Gastroesophageal sphincter (tissue), 4 donors: ENCODE results near the gene SMPDL3A. TPM values are rescaled to one million over a fixed set of nuclear protein-coding genes. Genes with fewer than 3 reads are reported as not detected.

ENCODE experiments used
- ATAC-seq: fragments of 150-250 bp; one replicate; pipeline ENCODE4 v1.9.1; 2016; ENCODE audit warnings: mild to moderate bottlenecking, moderate library complexity
- H3K27ac ChIP-seq, 4 donors: fragments of 200-600 bp; sonication (generic) in 3 of 4; 1 replicate in 3 of 4; 2 replicates in 1 of 4; pipeline ENCODE4 v1.5.1; 2016 to 2019
- H3K27me3 ChIP-seq: fragments of 200-600 bp; sonication (generic); one replicate; pipeline ENCODE4 v1.5.1; 2019
- H3K36me3 ChIP-seq, 2 donors: fragments of 200-600 bp; sonication (generic); one replicate each; pipeline ENCODE4 v1.5.1; 2019; ENCODE audit warnings: control low read depth in 1 of 2
- H3K4me1 ChIP-seq, 3 donors: fragments of 200-600 bp; sonication (generic); 1 replicate in 2 of 3; 2 replicates in 1 of 3; pipeline ENCODE4 v1.5.1; 2016 to 2019; ENCODE audit warnings: control low read depth in 2 of 3
- H3K4me3 ChIP-seq, 2 donors: fragments of 200-600 bp; sonication (generic); one replicate each; pipeline ENCODE4 v1.5.1; 2019; ENCODE audit warnings: mild to moderate bottlenecking in 1 of 2, moderate library complexity in 1 of 2
- H3K9me3 ChIP-seq, 3 donors: fragments of 200-600 bp; sonication (generic); one replicate each; pipeline ENCODE4 v1.5.1; 2017 to 2019; ENCODE audit warnings: control low read depth in 2 of 3
- EP300 ChIP-seq: sonication (generic); formaldehyde crosslinking; IDR thresholded peaks from one replicate; pipeline ENCODE4 v1.6.1; 2017; ENCODE audit warnings: antibody characterized with exemption, mild to moderate bottlenecking
- POLR2A ChIP-seq, 2 donors: fragments of 450-650 bp; IDR thresholded peaks; one replicate each; pipeline ENCODE4 v1.6.1; 2017; ENCODE audit warnings: antibody characterized with exemption in 2 of 2, mild to moderate bottlenecking in 2 of 2, moderate library complexity in 1 of 2
- POLR2AphosphoS5 ChIP-seq: sonication (generic); formaldehyde crosslinking; IDR thresholded peaks from one replicate; pipeline ENCODE4 v1.6.1; 2017; ENCODE audit warnings: antibody characterized with exemption
- WGBS, 2 donors: methylation state at CpG; one replicate each; pipeline ENCODE4 v1.1.5; 2018; ENCODE audit warnings: low coverage in 1 of 2; 5-methylcytosine and 5-hydroxymethylcytosine counted together
- total RNA-seq, 4 donors: library from RNA; depleted of rRNA; stranded (reverse); fragments of >200 nt; gene quantifications; one replicate each; pipeline ENCODE4 v1.1.0, GENCODE V29; 2016
- TF ChIP-seq, protein P1 (sequence below), 4 experiments: fragments of 200-600 bp in 2 of 4; fragments of 450-650 bp in 2 of 4; sonication (generic) in 1 of 4; IDR thresholded peaks; one replicate each; pipeline ENCODE4 v1.5.1; 2017 to 2019; ENCODE audit warnings: antibody characterized with exemption in 4 of 4, mild to moderate bottlenecking in 2 of 4, moderate library complexity in 2 of 4

SMPDL3A gene
- total RNA-seq, 4 donors from 2014 or later = 6.5 to 11.5 (median 8.0) TPM

GRCh38 chr6:122806291-122806690, 17.2 kb downstream of the SMPDL3A start:
- H3K9me3 ChIP-seq = no peaks in the 10 kb centered on the region
- no peak overlapping the region for H3K27ac ChIP-seq
- H3K4me3 ChIP-seq = no peak overlapping the region
- TF ChIP-seq POLR2AphosphoS5 (no peak), EP300 (no peak), POLR2A (IDR thresholded peaks at IDR 0.05) (no peak)
- TF ChIP-seq, protein P1, sequence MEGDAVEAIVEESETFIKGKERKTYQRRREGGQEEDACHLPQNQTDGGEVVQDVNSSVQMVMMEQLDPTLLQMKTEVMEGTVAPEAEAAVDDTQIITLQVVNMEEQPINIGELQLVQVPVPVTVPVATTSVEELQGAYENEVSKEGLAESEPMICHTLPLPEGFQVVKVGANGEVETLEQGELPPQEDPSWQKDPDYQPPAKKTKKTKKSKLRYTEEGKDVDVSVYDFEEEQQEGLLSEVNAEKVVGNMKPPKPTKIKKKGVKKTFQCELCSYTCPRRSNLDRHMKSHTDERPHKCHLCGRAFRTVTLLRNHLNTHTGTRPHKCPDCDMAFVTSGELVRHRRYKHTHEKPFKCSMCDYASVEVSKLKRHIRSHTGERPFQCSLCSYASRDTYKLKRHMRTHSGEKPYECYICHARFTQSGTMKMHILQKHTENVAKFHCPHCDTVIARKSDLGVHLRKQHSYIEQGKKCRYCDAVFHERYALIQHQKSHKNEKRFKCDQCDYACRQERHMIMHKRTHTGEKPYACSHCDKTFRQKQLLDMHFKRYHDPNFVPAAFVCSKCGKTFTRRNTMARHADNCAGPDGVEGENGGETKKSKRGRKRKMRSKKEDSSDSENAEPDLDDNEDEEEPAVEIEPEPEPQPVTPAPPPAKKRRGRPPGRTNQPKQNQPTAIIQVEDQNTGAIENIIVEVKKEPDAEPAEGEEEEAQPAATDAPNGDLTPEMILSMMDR (IDR thresholded peaks at IDR 0.05) = no peak
- peaks cover 0 to 20% of the 10 kb centered on the region in 2 donors for H3K36me3 ChIP-seq
- 88 to 100% methylated on average over 2 of the region's 2 CpGs for WGBS, 2 donors
- no peaks in the 10 kb centered on the region for H3K4me1 ChIP-seq
- H3K27me3 ChIP-seq = no peaks in the 10 kb centered on the region
- ATAC-seq = peak; percentile 28

DNA sequence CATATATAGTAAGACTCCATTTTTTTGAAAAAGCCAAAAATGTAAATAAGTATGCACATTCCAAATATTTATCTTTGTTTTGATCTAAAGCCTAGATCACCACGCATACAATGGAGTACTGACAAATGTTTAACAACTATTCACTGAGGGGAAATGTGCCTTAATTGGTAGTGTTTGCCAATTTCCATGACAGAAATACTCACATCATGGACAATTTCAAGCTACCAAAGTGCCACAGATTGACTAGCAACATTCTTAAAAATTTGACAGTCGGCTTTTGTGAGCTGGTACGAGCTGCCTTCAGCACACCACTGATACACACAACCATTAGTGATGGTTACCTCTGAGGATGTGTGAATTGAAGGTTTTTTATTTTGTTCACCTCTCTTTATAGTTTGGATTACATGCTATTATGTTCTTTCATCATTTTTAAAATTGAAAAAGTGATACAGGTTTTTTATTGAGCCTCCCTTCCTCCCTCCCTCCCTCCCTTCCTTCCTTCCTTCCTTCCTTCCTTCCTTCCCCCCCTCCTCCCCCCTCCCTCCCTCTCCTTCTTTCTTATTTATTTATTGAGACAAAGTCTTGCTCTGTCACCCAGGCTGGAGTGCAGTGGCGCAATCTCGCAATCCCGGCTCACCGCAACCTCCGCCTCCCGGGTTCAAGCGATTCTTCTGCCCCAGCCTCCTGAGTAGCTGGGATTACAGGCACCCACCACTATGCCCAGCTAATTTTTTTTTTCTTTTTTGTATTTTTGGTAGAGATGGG, 19.2 kb downstream of the SMPDL3A start:
- no peaks in the 10 kb centered on the region for H3K27me3 ChIP-seq
- peaks cover 0 to 20% of the 10 kb centered on the region in 2 donors for H3K36me3 ChIP-seq
- no peaks in the 10 kb centered on the region for H3K4me1 ChIP-seq
- H3K27ac ChIP-seq = no peak overlapping the region
- no peak overlapping the region for H3K4me3 ChIP-seq
- TF ChIP-seq POLR2A (IDR thresholded peaks at IDR 0.05) = no peak
- no peak for TF ChIP-seq POLR2AphosphoS5
- TF ChIP-seq, protein P1 (IDR thresholded peaks at IDR 0.05) = no peak
- no peak for TF ChIP-seq EP300
- no peaks in the 10 kb centered on the region for H3K9me3 ChIP-seq
- 81 to 91% methylated on average over 3 of the region's 10 CpGs for WGBS, 2 donors
- no peak for ATAC-seq

- no peak for ATAC-seq
- Histone ChIP-seq H3K4me3 (no peak overlapping the region), H3K9me3 (no peaks in the 10 kb centered on the region), H3K27me3 (no peaks in the 10 kb centered on the region), H3K4me1 (no peaks in the 10 kb centered on the region), H3K36me3 (peaks cover 0 to 20% of the 10 kb centered on the region in 2 donors), H3K27ac (no peak overlapping the region)
- TF ChIP-seq EP300 (no peak), POLR2A (IDR thresholded peaks at IDR 0.05) (no peak), POLR2AphosphoS5 (no peak)
- TF ChIP-seq, protein P1 (IDR thresholded peaks at IDR 0.05) = no peak
- WGBS, 2 donors = 40 to 50% methylated on average over 4 of the region's 4 CpGs
Measured at GRCh38 chr6:122809001-122809400, 19.9 kb downstream of the SMPDL3A start.

DNA sequence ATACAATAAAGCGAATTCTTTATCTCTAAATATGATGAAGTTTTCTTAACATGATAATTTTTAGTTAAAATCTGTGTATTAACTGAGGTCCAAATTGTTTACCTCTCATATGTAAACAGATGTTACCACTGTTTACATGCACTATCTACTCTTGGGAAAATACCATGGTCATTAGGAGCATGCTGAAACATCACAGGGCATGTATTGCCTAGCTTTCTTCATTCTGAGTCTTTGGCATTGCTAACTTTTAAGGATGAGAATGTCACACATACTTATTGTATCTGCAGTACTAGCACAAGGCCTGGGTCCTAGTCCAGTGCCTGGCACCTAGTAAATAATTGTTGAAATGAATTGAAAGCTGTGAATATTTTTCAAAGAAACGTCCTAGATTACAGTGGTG, 20.6 kb downstream of the SMPDL3A start:
- Histone ChIP-seq H3K36me3 (peaks cover 0 to 20% of the 10 kb centered on the region in 2 donors), H3K4me1 (no peaks in the 10 kb centered on the region), H3K27me3 (no peaks in the 10 kb centered on the region), H3K9me3 (no peaks in the 10 kb centered on the region), H3K27ac (no peak overlapping the region), H3K4me3 (no peak overlapping the region)
- 91 to 100% methylated on average over 2 of the region's 2 CpGs for WGBS, 2 donors
- TF ChIP-seq, protein P1 (IDR thresholded peaks at IDR 0.05) = no peak
- TF ChIP-seq POLR2A (IDR thresholded peaks at IDR 0.05) (no peak), EP300 (no peak), POLR2AphosphoS5 (no peak)
- ATAC-seq = no peak

- ATAC-seq = no peak
- WGBS, 2 donors = 86 to 100% methylated on average over 1 of the region's 1 CpG
- Histone ChIP-seq H3K36me3 (peaks cover 0 to 15% of the 10 kb centered on the region in 2 donors), H3K4me1 (no peaks in the 10 kb centered on the region), H3K27me3 (no peaks in the 10 kb centered on the region), H3K27ac (no peak overlapping the region), H3K4me3 (no peak overlapping the region), H3K9me3 (no peaks in the 10 kb centered on the region)
- no peak for TF ChIP-seq POLR2AphosphoS5
- TF ChIP-seq, protein P1 (IDR thresholded peaks at IDR 0.05) = no peak
- no peak for TF ChIP-seq EP300
- no peak for TF ChIP-seq POLR2A (IDR thresholded peaks at IDR 0.05)
Measured at GRCh38 chr6:122810189-122810588, 21.1 kb downstream of the SMPDL3A start.
